Ascending aorta (tissue), 2 donors: Measurements from ENCODE around the gene ABCC4. TPM values are rescaled to one million over a fixed set of nuclear protein-coding genes. Genes with fewer than 3 reads are reported as not detected.
A peak's percentile ranks its signal among the peaks of the same experiment; 100 is the strongest.

Experiments
- DNase-seq, 2 donors: peaks; one replicate each; pipeline ENCODE4 v3.0.0-alpha.2; 2019; ENCODE audit warnings: low spot score in 2 of 2
- H3K27ac ChIP-seq, 2 donors: fragments of 200-600 bp; sonication (generic); one replicate each; pipeline ENCODE4 v1.5.1; 2016 to 2017; ENCODE audit warnings: mild to moderate bottlenecking in 1 of 2
- H3K27me3 ChIP-seq: fragments of 200-600 bp; sonication (generic); one replicate; pipeline ENCODE4 v1.5.1; 2017
- H3K36me3 ChIP-seq, 2 donors: fragments of 200-600 bp; sonication (generic); one replicate each; pipeline ENCODE4 v1.5.1; 2016
- H3K4me1 ChIP-seq, 2 donors: fragments of 200-600 bp; sonication (generic); one replicate each; pipeline ENCODE4 v1.5.1; 2016 to 2017; ENCODE audit warnings: mild to moderate bottlenecking in 1 of 2
- H3K4me3 ChIP-seq, 2 donors: fragments of 200-600 bp; sonication (generic); one replicate each; pipeline ENCODE4 v1.5.1; 2016 to 2017; ENCODE audit warnings: mild to moderate bottlenecking in 1 of 2
- H3K9me3 ChIP-seq, 2 donors: fragments of 200-600 bp; sonication (generic); one replicate each; pipeline ENCODE4 v1.5.1; 2016
- CTCF ChIP-seq, 3 experiments: fragments of 200-600 bp in 2 of 3; fragments of 450-650 bp in 1 of 3; sonication (generic) in 2 of 3; IDR thresholded peaks; one replicate each; pipeline ENCODE4 v1.5.1; 2016 to 2019; ENCODE audit warnings: antibody characterized with exemption in 3 of 3, mild to moderate bottlenecking in 1 of 3, moderate library complexity in 1 of 3
- intact Hi-C: fragments of 100-400 bp; cut with DNase I; formaldehyde crosslinking; loops from one replicate; pipeline ENCODE4 v1.15.1; 2023
- total RNA-seq: library from RNA; depleted of rRNA; stranded (reverse); fragments of >200 nt; gene quantifications from one replicate; pipeline ENCODE4 v1.1.0, GENCODE V29; 2016

Gene ABCC4
- total RNA-seq, 1 donor from 2014 or later = 6.7 TPM

- DNase-seq = no peak
- no peak overlapping the region for H3K4me3 ChIP-seq
- intact Hi-C loops = no loop called here
- no peaks in the 10 kb centered on the region for H3K27me3 ChIP-seq
- H3K27ac ChIP-seq = no peak overlapping the region
- no peaks in the 10 kb centered on the region for H3K36me3 ChIP-seq
- no peaks in the 10 kb centered on the region for H3K4me1 ChIP-seq
- no peak for TF ChIP-seq CTCF (IDR thresholded peaks at IDR 0.05)
- H3K9me3 ChIP-seq = no peaks in the 10 kb centered on the region
These were observed 281.4 kb downstream of the ABCC4 start for GRCh38 chr13:95019886-95020285.

GRCh38 chr13:95007322-95007721 lies 293.9 kb downstream of the ABCC4 start:
- no peaks in the 10 kb centered on the region for H3K9me3 ChIP-seq
- peaks cover 5% of the 10 kb centered on the region for H3K27me3 ChIP-seq
- no peak overlapping the region for H3K4me3 ChIP-seq
- no peak for DNase-seq
- H3K36me3 ChIP-seq = no peaks in the 10 kb centered on the region
- no peak overlapping the region for H3K27ac ChIP-seq
- intact Hi-C loops = no loop called here
- H3K4me1 ChIP-seq = peaks cover 0 to 3% of the 10 kb centered on the region in 2 donors
- TF ChIP-seq CTCF (IDR thresholded peaks at IDR 0.05) = no peak

- intact Hi-C loops = no loop called here
- TF ChIP-seq CTCF (IDR thresholded peaks at IDR 0.05) = no peak
These were observed 296.0 kb downstream of the ABCC4 start for GRCh38 chr13:95005300-95005699.

GRCh38 chr13:95003019-95003813 lies 298.0 kb downstream of the ABCC4 start:
- Histone ChIP-seq H3K9me3 (no peaks in the 10 kb centered on the region), H3K36me3 (no peaks in the 10 kb centered on the region), H3K27me3 (peaks cover 10% of the 10 kb centered on the region), H3K4me1 (peaks cover 0 to 3% of the 10 kb centered on the region in 2 donors), H3K27ac (no peak overlapping the region), H3K4me3 (peak overlapping the region in 1 of 2 donors; percentile 25)
- DNase-seq = no peak
- TF ChIP-seq CTCF (IDR thresholded peaks at IDR 0.05) = no peak
- intact Hi-C loops = no loop called here

More at GRCh38 chr13:95005300-95005699, 296.0 kb downstream of the ABCC4 start:
- Histone ChIP-seq H3K4me1 (peaks cover 0 to 3% of the 10 kb centered on the region in 2 donors), H3K36me3 (no peaks in the 10 kb centered on the region), H3K27ac (no peak overlapping the region), H3K27me3 (peaks cover 8% of the 10 kb centered on the region), H3K4me3 (no peak overlapping the region), H3K9me3 (no peaks in the 10 kb centered on the region)
- DNase-seq = no peak

- Histone ChIP-seq H3K27ac (no peak overlapping the region), H3K4me3 (no peak overlapping the region), H3K36me3 (no peaks in the 10 kb centered on the region), H3K9me3 (no peaks in the 10 kb centered on the region), H3K27me3 (peaks cover 10% of the 10 kb centered on the region), H3K4me1 (peaks cover 0 to 3% of the 10 kb centered on the region in 2 donors)
- DNase-seq = no peak
- no peak for TF ChIP-seq CTCF (IDR thresholded peaks at IDR 0.05)
- intact Hi-C loops = no loop called here
These were observed 299.1 kb downstream of the ABCC4 start for GRCh38 chr13:95002126-95002525.
